SH-SY5Y (cell line): ENCODE data around the gene NHLH2.

Source experiments
- GATA2 ChIP-seq: IDR thresholded peaks from 2 replicates; pipeline ENCODE4 v1.6.1; 2011; ENCODE audit warnings: mild to moderate bottlenecking, low read depth, low read length
- GATA3 ChIP-seq: IDR thresholded peaks from 2 replicates; pipeline ENCODE4 v1.6.1; 2011; ENCODE audit warnings: low read depth, mild to moderate bottlenecking, low read length, moderate library complexity

NHLH2 gene

DNA sequence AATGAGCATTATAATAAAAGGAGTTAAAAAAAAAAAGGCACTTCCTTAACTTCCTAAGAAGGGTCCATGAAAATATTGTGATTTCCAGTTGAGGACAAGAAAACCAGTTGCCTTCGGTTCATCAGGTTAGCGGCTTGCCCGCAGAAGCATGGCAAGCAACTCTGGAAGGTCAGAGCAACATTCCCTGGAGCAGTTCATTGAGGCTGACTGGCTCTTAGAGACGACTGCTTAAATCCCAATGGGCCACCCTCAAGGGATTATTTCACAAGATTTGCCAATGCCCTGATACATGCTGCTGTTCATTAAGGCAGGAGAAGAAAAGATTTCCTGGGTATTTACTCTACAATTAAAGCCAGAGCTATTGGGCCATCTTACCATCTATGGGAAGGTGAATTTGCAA, 43.4 kb downstream of the NHLH2 start:
- TF ChIP-seq GATA2: no peak
- TF ChIP-seq GATA3: no peak

DNA sequence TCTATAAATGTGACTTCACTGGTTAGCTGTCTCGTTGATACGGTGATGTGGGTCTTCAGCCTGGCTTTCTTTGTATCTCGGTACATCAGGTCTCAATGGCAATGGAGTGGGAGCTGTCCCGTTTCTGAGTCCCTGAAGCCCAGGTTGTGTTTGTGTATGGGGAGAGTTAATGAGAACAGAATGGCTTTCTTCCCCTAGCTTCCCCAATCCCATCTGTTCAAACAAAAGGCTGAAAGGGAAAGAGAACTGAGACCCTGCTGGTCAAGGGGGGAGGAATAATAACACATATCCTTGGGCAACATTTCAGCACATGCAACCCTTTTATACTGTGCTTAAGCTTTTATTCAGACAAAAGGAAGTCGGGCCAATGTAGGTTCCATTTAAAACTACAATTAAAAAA, 44.0 kb downstream of the NHLH2 start:
- TF ChIP-seq GATA3 (no peak), GATA2 (no peak)

DNA sequence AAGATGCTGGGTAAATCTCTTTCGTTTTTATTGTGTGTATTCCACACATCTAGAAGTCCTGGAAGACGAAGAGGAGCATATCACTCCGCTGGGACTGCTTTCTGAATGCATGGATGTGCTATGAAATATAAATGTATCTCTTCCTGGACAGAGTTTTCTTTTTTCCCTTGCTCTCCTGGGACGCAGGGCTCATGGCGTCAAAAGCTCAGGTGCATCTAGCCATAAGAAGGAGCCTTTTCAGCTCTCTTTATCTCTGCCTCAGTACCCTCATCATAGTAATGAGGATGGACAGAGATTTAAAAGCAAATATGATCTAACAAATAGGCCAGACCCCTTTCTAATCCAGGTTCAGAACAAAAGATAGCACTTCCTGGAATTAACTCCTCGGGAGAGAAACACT, 44.9 kb downstream of the NHLH2 start:
- TF ChIP-seq GATA3 (no peak), GATA2 (no peak)

DNA sequence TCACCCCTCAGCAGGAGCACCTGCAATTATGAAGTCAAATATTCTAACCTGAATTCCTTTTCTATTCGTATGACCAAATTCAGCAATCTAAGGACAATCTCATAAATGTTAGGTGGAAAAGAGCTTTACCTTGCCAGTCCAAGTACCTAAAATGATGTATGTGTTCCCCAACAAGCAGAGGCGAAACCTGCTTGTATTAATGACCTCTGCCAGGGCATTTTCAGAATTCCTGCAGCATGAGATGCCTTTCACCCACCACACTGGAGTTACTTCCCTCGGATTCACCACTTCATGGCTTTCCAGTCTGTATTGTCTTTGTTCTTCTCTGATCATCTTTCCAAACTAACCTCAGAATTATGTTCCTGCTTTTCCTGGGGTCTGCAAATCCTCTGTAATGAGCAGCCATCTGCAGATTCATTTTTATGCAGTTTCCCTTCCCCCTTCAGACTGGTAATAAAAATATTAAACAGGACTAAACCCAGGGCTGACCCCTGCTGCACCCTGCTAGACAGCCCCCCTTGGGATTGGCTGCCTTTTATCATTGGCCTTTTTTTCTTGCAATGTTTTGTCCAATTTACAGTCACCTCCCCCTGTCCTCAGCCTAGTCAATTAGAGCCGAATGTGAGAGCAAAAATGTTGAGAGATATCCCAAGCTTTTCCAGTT, 45.8 kb downstream of the NHLH2 start:
- TF ChIP-seq GATA2 (no peak), GATA3 (no peak)

DNA sequence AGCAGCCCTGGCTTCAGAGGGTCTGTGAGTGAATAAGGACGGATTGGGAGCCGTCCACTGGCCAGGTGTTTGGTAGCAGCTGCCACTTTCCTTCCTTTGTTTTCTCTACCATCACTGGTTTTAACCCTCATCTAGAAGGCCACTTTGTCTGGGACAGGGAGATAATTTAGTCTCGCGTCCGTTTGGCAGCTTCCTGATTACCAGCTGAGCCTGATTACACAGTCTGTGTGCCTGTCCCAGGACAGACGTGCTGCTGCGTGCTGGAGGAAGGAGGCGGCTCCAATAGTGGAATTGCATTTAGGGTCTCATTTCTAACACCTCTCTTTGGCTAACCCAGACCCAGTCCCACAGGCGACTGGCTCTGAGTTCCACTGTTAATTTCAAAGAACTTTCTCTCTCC, 47.8 kb downstream of the NHLH2 start:
- TF ChIP-seq GATA2 (no peak), GATA3 (no peak)

DNA sequence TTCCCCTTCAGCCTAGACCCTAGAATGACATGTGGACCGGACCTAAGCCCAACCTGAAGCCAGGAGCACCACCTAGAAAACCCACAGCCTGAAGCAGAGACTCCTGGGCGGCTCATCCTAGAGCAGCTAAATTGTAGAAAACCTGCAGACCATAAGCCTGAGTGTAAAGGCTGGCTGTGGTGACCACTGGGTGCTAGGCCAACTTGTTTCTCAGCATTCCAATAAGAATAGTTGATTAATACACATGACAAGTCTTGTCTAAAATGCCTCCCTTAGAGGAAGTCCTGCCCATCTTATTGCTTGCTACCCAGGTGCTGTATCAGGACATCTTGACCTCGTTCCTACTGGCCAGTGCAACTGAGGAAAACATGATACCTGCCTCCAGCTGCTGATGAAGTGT, 49.1 kb downstream of the NHLH2 start:
- TF ChIP-seq GATA3 (no peak), GATA2 (no peak)

DNA sequence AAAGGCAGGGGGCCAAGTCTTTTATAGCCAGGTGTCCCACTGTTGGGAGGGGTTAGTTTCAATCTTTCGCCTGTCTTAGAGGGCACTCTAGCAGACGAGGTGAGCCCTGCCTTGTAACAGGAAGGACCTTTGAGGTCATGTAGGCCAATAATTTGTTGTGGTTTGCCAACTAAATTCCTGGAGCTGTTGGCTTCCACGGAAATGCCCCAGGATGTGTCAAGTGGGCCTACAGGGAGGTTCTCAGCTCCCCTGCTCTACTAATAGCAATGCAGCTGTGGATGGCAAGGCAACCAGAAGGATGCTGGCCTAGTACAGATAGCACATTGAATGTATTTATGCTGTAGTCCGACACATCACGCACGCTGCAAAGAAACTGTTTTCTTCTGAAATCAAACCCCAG, 50.1 kb downstream of the NHLH2 start:
- no peak for TF ChIP-seq GATA3
- TF ChIP-seq GATA2: no peak

DNA sequence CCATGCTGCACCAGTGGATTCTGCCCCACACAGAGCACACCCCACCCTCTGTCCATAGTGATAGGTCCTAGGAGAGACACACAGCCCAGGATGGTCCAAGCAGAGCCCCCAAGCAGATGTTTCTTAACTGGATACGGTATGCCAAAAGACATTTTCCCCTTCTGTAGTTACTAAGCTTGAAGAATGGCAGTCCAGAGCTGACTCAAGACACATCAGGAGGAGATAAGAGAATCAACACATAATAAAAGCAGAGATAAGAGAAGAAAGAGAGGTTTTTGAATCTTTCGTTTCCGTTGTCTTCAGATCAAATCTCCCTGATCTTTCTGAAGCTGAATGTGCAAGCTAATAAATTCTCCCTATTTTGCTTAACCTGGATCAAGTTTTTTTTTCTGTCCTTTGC, 50.6 kb downstream of the NHLH2 start:
- no peak for TF ChIP-seq GATA2
- no peak for TF ChIP-seq GATA3
